GM21526 (cell line): ENCODE data around the gene MEIOSIN.
"Not testable (repeated sequence)": the region's sequence is repeated elsewhere in the genome, so short reads cannot be mapped to it uniquely, and the experiment has no call there.

ENCODE experiments used
- ATAC-seq: cut with Tn5 transposase; IDR thresholded peaks from one replicate; pipeline ENCODE4 v1.9.1; 2021; ENCODE audit warnings: moderate library complexity; ENCODE audit not compliant: unreplicated experiment, low FRiP score

Gene MEIOSIN

GRCh38 chr19:45793876-45794275 lies 60.6 kb downstream of the MEIOSIN start:
- ATAC-seq, result no peak

GRCh38 chr19:45794627-45795026 lies 61.4 kb downstream of the MEIOSIN start:
- no peak for ATAC-seq

- ATAC-seq, result no peak
Observed at GRCh38 chr19:45798995-45799517, 65.8 kb downstream of the MEIOSIN start.

DNA sequence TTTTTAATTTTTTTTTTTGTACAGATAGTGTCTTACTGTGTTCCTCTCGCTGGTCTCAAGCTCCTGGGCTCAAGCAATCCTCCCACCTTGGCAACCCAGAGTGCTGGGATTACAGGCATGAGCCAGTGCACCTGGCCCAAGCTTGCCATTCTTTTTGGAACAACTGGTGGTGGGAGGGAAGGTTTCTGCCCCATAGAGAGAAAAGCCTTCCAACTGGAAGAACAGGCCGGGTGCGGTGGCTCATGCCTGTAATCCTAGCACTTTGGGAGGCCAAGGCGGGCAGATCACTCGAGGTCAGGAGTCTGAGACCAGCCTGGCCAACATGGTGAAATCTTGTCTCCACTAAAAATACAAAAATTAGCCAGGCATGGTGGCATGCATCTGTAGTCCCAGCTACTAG lies 66.3 kb downstream of the MEIOSIN start:
- not testable (repeated sequence) for ATAC-seq

DNA sequence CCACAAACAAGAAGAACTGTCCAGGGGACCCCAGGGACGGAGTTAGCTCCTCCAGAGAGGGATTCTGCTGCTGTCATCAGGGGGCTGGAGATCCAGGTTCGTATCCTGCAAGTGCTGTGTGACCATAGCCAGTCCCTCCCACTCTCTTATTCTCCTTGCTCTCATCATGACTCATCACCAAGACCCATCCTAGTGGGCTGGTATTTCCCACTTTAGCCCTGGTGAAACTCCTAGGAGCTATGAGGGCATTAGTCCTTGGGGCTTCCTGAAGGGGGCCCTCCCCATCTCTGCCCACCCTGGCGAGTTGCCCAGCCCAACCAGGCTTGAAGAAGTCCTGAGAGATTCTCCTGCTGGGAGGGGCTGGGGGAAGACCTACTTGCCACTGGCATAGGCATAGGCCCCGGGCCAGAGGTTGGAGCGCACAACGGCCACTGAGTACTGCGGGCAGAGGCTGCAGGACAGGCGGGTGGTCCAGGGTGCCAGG lies 66.9 kb downstream of the MEIOSIN start:
- ATAC-seq, result no peak

DNA sequence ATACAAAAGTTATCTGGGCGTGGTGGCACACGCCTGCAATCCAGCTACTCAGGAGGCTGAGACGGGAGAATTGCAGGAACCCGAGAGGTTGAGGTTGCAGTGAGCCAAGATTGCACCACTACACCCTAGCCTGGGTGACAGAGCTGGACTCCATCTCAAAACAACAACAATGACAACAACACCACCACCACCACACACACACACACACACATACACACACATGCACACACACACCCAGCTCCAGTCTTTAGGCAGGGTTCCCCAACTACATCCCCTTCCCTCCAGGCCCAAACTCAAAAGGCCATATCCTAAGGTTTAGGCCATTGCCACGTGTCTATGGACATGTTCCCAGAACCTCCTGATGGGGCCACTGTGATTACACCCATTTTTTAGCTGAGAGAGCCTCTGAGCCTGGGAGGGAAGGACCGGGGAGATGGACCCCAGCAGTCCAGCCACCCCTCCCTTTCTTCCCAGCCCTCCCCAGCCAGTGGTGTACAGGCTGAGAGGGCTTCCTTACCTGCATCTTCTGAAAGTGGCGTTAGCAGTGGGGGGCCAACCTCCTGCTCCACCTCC lies 68.5 kb downstream of the MEIOSIN start:
- ATAC-seq, result no peak

DNA sequence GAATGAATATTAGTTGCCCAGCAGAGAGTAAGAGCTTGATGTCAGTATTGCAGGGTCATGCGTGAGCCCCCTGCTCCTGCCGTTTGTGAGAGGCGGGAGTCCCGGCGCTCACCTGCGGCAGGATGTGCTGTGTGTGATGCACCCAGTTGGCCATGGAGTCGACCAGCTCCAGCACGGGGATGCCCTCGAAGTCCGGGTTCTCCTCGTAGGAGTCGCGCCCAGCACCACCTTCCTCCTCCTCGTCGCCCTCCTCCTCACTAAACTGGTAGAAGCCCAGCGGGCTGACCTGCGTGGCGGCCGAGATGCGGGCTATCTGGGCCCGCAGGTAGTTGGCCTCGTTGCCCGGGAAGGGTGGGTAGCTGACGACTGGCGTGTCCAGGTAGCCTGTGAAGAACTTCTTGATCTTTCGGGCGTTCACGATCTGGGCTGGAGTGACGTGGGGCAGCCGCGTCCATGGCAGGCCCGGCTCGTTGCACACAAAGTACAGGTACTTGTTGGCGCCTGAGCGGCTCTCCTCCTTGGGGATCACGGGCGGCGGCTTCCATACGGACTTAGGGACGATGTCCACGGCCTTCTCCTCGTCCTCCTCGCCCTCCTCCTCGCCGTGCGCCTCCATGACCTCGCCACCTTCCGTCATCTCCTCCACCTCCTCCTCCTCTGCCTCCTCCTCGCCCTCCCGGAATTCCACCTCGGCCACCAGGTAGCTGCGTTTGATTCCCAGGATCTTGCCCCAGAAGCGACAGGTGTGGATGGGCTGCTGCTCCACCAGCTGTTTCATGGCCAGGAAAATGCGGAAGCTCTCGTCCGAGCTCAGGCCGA lies 71.1 kb downstream of the MEIOSIN start:
- ATAC-seq, result no peak

DNA sequence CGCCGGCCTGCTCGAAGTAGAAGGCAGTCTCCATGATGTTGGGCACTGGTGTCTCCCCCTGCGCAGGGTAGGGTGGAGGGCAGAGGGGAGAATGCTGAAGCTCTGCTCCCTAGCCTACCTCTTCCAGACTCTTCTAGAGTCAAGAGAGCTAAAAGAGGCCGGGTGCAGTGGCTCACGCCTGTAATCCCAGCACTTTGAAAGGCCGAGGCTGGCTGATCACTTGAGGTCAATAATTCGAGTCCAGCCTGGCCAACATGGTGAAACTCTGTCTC lies 71.7 kb downstream of the MEIOSIN start:
- no peak for ATAC-seq

DNA sequence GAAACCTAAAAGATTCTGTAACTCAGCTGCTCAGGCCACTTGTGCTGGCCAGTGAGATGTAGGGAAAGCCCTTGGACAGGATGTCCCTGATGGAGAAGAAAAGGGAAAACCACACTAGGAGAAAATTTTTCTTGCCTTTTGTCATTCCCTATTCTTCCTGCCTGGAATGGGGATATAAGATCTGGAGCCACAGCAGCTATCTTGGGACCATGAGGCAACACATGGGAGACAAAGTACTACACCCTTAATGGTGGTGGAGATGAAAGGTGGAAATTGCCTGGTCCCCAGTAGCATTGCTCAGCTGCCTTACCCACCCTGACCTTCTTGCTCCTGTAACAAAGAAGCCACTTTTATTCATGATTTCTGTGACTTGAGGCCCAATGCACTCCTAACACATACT lies 72.5 kb downstream of the MEIOSIN start:
- no peak for ATAC-seq

GRCh38 chr19:45809643-45810159 lies 76.5 kb downstream of the MEIOSIN start:
- no peak for ATAC-seq

- ATAC-seq, result no peak
Observed at GRCh38 chr19:45812297-45812696, 79.1 kb downstream of the MEIOSIN start.
